Activated CD4-positive, alpha-beta T cell treated with anti-CD3 and anti-CD28 coated beads for 36 hours (primary cell): ENCODE results near the gene ZNF516. TPM values are rescaled to one million over a fixed set of nuclear protein-coding genes. Genes with fewer than 3 reads are reported as not detected.

Experiments
- ATAC-seq: fragments of 200-7000 bp; cut with Tn5 transposase; one replicate; pipeline ENCODE4 v1.10.0; 2021; ENCODE audit warnings: mild to moderate bottlenecking, moderate library complexity
- CTCF ChIA-PET: fragments of 350-600 bp; sonication (Branson Sonifier 250); formaldehyde crosslinking; loops from one replicate; lab custom pipeline; 2021; ENCODE audit warnings: antibody characterized with exemption; lab: Charles Lee
- POLR2A ChIA-PET: fragments of 350-600 bp; sonication (Branson Sonifier 250); formaldehyde crosslinking; loops from one replicate; lab custom pipeline; 2021; ENCODE audit warnings: antibody characterized with exemption, inconsistent platforms; lab: Charles Lee
- DNase-seq: peaks from one replicate; pipeline ENCODE4 v3.0.0-alpha.2; 2020
- H3K27ac Mint-ChIP-seq: one replicate; pipeline ENCODE4 v1.8.0; 2021; ENCODE audit warnings: mixed read lengths
- H3K27me3 Mint-ChIP-seq: one replicate; pipeline ENCODE4 v1.8.0; 2021; ENCODE audit warnings: mixed read lengths
- H3K36me3 Mint-ChIP-seq: one replicate; pipeline ENCODE4 v1.8.0; 2021; ENCODE audit warnings: low read depth, mixed read lengths
- H3K4me1 Mint-ChIP-seq: one replicate; pipeline ENCODE4 v1.8.0; 2021; ENCODE audit warnings: mixed read lengths
- H3K4me3 Mint-ChIP-seq: one replicate; pipeline ENCODE4 v1.8.0; 2021; ENCODE audit warnings: mild to moderate bottlenecking, moderate library complexity, mixed read lengths
- H3K9me3 Mint-ChIP-seq: one replicate; pipeline ENCODE4 v1.8.0; 2021; ENCODE audit warnings: low read depth, mixed read lengths
- intact Hi-C, 2 experiments: fragments of 100-400 bp; cut with DNase I in 1 of 2; cut with micrococcal nuclease in 1 of 2; formaldehyde crosslinking; loops; one replicate each; pipeline versions ENCODE4 v1.14.2 to v1.15.1; 2022 to 2024; cut with DNase I, micrococcal nuclease
- total RNA-seq, 2 experiments: library from RNA; stranded (reverse); gene quantifications; one replicate each; pipeline ENCODE4 v1.2.3, GENCODE V29; 2021

Gene ZNF516
- total RNA-seq, 2 experiments from 2014 or later, result 6.8 to 9.9 TPM

- Mint-ChIP-seq H3K36me3 (peaks cover 1% of the 10 kb centered on the region), H3K4me1 (peaks cover 31% of the 10 kb centered on the region), H3K9me3 (no peaks in the 10 kb centered on the region), H3K4me3 (no peak overlapping the region), H3K27me3 (no peaks in the 10 kb centered on the region), H3K27ac (no peak overlapping the region)
- CTCF ChIA-PET, result interaction anchor here (0.6 to 3.4 kb wide), 2 partner anchors 9 to 10 kb away, joined by 3 to 27 read pairs; no protein-coding TSS in a partner anchor
- DNase-seq (peak; percentile 3), ATAC-seq (no peak)
- POLR2A ChIA-PET, result no interaction called here
- intact Hi-C loops, result no loop called here
These were observed 106.1 kb downstream of the ZNF516 start for GRCh38 chr18:76388891-76389423.

- DNase-seq (no peak), ATAC-seq (no peak)
- H3K27ac Mint-ChIP-seq, result no peak overlapping the region
- H3K4me1 Mint-ChIP-seq, result peaks cover 34% of the 10 kb centered on the region
- POLR2A ChIA-PET, result no interaction called here
- H3K27me3 Mint-ChIP-seq, result no peaks in the 10 kb centered on the region
- H3K36me3 Mint-ChIP-seq, result peaks cover 1% of the 10 kb centered on the region
- CTCF ChIA-PET, result interaction anchor here (0.8 to 3.4 kb wide), 2 partner anchors 11 to 321 kb away, joined by 4 to 27 read pairs; no protein-coding TSS in a partner anchor
- no peak overlapping the region for H3K4me3 Mint-ChIP-seq
- no peaks in the 10 kb centered on the region for H3K9me3 Mint-ChIP-seq
- intact Hi-C loops, result no loop called here
These were observed 106.8 kb downstream of the ZNF516 start for GRCh38 chr18:76388261-76388660.

GRCh38 chr18:76387608-76388007 is 107.4 kb downstream of the ZNF516 start:
- DNase-seq, result no peak
- peaks cover 34% of the 10 kb centered on the region for H3K4me1 Mint-ChIP-seq
- peaks cover 1% of the 10 kb centered on the region for H3K36me3 Mint-ChIP-seq
- no peak for ATAC-seq
- ChIA-PET CTCF (interaction anchor here (0.7 to 3.4 kb wide), 4 partner anchors 11 to 1244 kb away, joined by 3 to 27 read pairs (median 4); no protein-coding TSS in a partner anchor), POLR2A (no interaction called here)
- no peak overlapping the region for H3K4me3 Mint-ChIP-seq
- intact Hi-C loops, result no loop called here
- H3K27ac Mint-ChIP-seq, result no peak overlapping the region
- no peaks in the 10 kb centered on the region for H3K27me3 Mint-ChIP-seq
- H3K9me3 Mint-ChIP-seq, result no peaks in the 10 kb centered on the region

GRCh38 chr18:76386886-76387285 is 108.2 kb downstream of the ZNF516 start:
- Mint-ChIP-seq H3K4me3 (no peak overlapping the region), H3K9me3 (no peaks in the 10 kb centered on the region), H3K27me3 (no peaks in the 10 kb centered on the region), H3K27ac (no peak overlapping the region), H3K36me3 (peaks cover 1% of the 10 kb centered on the region), H3K4me1 (peaks cover 30% of the 10 kb centered on the region)
- intact Hi-C loops, result no loop called here
- CTCF ChIA-PET, result interaction anchor here (3.4 kb wide), 1 partner anchor 12 kb away, joined by 27 read pairs; no protein-coding TSS in a partner anchor
- DNase-seq, result no peak
- ATAC-seq, result no peak
- POLR2A ChIA-PET, result no interaction called here

DNA sequence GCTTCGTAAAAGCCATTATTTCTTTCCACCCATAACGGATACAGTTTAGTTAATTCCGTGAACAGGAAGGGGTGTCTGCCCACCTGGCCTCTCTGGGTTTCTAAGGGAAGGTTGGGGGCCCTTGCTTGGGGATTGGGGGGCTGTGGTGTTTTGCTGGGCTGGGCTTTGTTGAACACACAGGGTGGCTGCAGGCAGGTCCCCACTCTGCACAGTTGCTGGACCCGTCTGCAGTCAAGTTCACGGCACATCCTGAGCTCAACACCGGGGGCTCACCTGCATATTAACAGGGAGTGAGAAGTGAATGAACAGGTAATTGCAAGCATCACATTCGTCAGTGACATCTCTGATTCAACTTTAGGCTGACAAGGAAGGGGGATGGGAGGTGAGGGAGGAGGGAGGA is 109.0 kb downstream of the ZNF516 start:
- ATAC-seq (no peak), DNase-seq (no peak)
- POLR2A ChIA-PET, result no interaction called here
- Mint-ChIP-seq H3K9me3 (no peaks in the 10 kb centered on the region), H3K36me3 (peaks cover 1% of the 10 kb centered on the region), H3K27me3 (no peaks in the 10 kb centered on the region), H3K4me3 (no peak overlapping the region), H3K27ac (no peak overlapping the region), H3K4me1 (peaks cover 30% of the 10 kb centered on the region)
- intact Hi-C loops, result no loop called here
- CTCF ChIA-PET, result interaction anchor here (1.0 to 3.4 kb wide), 2 partner anchors 13 to 324 kb away, joined by 3 to 27 read pairs; no protein-coding TSS in a partner anchor

GRCh38 chr18:76385681-76385975 is 109.4 kb downstream of the ZNF516 start:
- no peak overlapping the region for H3K27ac Mint-ChIP-seq
- intact Hi-C loops, result no loop called here
- ATAC-seq (no peak), DNase-seq (no peak)
- H3K4me1 Mint-ChIP-seq, result peaks cover 30% of the 10 kb centered on the region
- H3K9me3 Mint-ChIP-seq, result no peaks in the 10 kb centered on the region
- CTCF ChIA-PET, result interaction anchor here (1.0 to 3.4 kb wide), 2 partner anchors 13 to 324 kb away, joined by 3 to 27 read pairs; no protein-coding TSS in a partner anchor
- POLR2A ChIA-PET, result no interaction called here
- H3K4me3 Mint-ChIP-seq, result no peak overlapping the region
- no peaks in the 10 kb centered on the region for H3K27me3 Mint-ChIP-seq
- H3K36me3 Mint-ChIP-seq, result peaks cover 1% of the 10 kb centered on the region

GRCh38 chr18:76384861-76385680 is 110.0 kb downstream of the ZNF516 start:
- H3K4me1 Mint-ChIP-seq, result peaks cover 30% of the 10 kb centered on the region
- no peaks in the 10 kb centered on the region for H3K9me3 Mint-ChIP-seq
- DNase-seq (peak; percentile 3), ATAC-seq (no peak)
- H3K4me3 Mint-ChIP-seq, result no peak overlapping the region
- POLR2A ChIA-PET, result no interaction called here
- peaks cover 3% of the 10 kb centered on the region for H3K36me3 Mint-ChIP-seq
- intact Hi-C loops, result no loop called here
- CTCF ChIA-PET, result no interaction called here
- H3K27ac Mint-ChIP-seq, result no peak overlapping the region
- H3K27me3 Mint-ChIP-seq, result no peaks in the 10 kb centered on the region

DNA sequence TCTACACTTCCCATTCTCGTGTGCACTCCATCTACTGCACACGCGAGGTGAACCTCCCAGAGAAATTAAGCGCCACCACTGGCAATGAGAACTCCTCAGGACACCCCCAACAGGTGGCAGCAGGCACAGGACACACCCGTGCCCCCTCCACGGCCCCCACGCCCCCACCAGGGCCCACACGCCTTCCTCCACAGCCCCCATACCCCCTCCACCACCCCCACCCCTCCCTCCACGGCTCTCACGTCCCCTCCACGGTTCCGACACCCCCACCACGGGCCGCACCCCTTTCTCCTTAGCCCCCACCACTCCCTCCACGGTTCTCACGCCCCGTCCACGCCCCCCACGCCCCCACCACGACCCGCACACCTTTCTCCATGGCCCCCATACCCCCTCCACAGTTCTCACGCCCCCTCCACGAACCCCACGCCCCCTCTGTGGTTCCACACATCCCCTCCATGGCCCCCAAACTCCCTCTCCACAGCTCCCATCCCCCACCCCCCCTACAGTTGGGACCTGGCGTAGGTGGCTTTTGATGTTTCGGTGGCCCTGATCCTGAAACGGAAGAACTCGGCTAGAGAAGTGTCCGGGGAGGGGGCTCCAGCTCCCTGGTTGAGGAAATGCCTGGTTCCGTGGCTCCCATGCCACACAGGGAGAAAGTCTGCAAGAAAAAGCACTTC is 110.8 kb downstream of the ZNF516 start:
- intact Hi-C loops, result no loop called here
- peaks cover 24% of the 10 kb centered on the region for H3K4me1 Mint-ChIP-seq
- H3K27ac Mint-ChIP-seq, result no peak overlapping the region
- ATAC-seq (no peak), DNase-seq (peak; percentile 1)
- H3K36me3 Mint-ChIP-seq, result peaks cover 7% of the 10 kb centered on the region
- no peaks in the 10 kb centered on the region for H3K27me3 Mint-ChIP-seq
- ChIA-PET CTCF (no interaction called here), POLR2A (no interaction called here)
- H3K4me3 Mint-ChIP-seq, result no peak overlapping the region
- no peaks in the 10 kb centered on the region for H3K9me3 Mint-ChIP-seq

DNA sequence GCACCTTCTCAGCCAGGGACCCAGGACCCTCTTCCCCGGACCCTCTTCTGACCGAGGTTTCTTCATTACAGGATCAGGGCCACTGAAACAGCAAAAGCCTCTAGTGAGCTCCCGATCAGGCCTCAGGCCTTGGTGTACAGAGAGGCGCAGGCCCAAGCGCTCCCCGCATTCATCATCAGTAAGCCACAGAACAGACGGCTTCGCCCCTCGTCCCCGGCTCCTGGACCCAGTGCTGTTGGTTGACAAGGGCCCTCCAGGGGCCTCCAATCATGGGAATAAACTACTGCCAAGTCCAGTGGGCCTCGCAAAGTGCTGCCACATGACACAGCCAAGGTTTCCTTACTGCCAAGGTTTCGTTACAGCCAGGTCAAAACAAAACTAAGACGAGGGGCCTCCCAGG is 111.4 kb downstream of the ZNF516 start:
- H3K27me3 Mint-ChIP-seq, result no peaks in the 10 kb centered on the region
- no peak overlapping the region for H3K4me3 Mint-ChIP-seq
- ChIA-PET POLR2A (no interaction called here), CTCF (no interaction called here)
- no peak for DNase-seq
- H3K27ac Mint-ChIP-seq, result no peak overlapping the region
- intact Hi-C loops, result no loop called here
- H3K9me3 Mint-ChIP-seq, result no peaks in the 10 kb centered on the region
- no peak for ATAC-seq
- H3K36me3 Mint-ChIP-seq, result peaks cover 7% of the 10 kb centered on the region
- peaks cover 20% of the 10 kb centered on the region for H3K4me1 Mint-ChIP-seq

DNA sequence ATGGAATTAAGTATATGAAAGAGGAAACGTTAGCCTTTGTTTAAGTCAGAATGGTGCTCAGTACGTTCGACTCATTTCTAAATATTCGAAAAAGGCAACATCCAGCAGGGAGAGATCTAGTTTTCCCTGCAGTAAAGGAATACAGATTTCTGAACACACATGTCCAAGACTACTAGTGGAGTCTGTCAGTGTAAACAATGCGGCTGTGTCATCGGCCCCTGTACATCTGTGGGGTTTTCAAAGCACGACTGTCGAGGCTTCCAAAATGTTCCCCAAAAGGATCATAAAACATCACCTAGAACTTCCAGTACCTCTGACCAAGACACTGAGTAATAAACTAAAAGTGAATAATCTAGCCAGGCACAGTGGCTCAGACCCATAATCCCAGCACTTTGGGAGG is 112.8 kb downstream of the ZNF516 start:
- Mint-ChIP-seq H3K4me3 (no peak overlapping the region), H3K36me3 (peaks cover 7% of the 10 kb centered on the region), H3K9me3 (no peaks in the 10 kb centered on the region), H3K27ac (no peak overlapping the region), H3K27me3 (no peaks in the 10 kb centered on the region), H3K4me1 (peaks cover 21% of the 10 kb centered on the region)
- no peak for DNase-seq
- intact Hi-C loops, result no loop called here
- ATAC-seq, result no peak
- ChIA-PET CTCF (no interaction called here), POLR2A (no interaction called here)

GRCh38 chr18:76380791-76381405 is 114.1 kb downstream of the ZNF516 start:
- ChIA-PET POLR2A (no interaction called here), CTCF (interaction anchor here (0.5 to 0.9 kb wide), 2 partner anchors 18 to 623 kb away, joined by 3 to 4 read pairs; no protein-coding TSS in a partner anchor)
- H3K9me3 Mint-ChIP-seq, result no peaks in the 10 kb centered on the region
- peaks cover 7% of the 10 kb centered on the region for H3K36me3 Mint-ChIP-seq
- peaks cover 22% of the 10 kb centered on the region for H3K4me1 Mint-ChIP-seq
- H3K27me3 Mint-ChIP-seq, result no peaks in the 10 kb centered on the region
- intact Hi-C loops, result no loop called here
- no peak overlapping the region for H3K4me3 Mint-ChIP-seq
- DNase-seq (peak; percentile 51), ATAC-seq (no peak)
- H3K27ac Mint-ChIP-seq, result no peak overlapping the region
